H9 (cell line): ENCODE measurements around the gene USP36. TPM values are rescaled to one million over a fixed set of nuclear protein-coding genes. Genes with fewer than 3 reads are reported as not detected.

Experiments
- DNase-seq: peaks from one replicate; pipeline ENCODE4 v3.0.0-alpha.2; 2017
- H2AFZ ChIP-seq: one replicate; pipeline ENCODE4 v1.6.1; 2013; ENCODE audit warnings: mild to moderate bottlenecking, low read length, control low read depth, moderate library complexity
- H2AK5ac ChIP-seq: 2 replicates; pipeline ENCODE4 v1.6.1; 2013; ENCODE audit warnings: low read length, control low read depth, mixed read lengths; ENCODE audit not compliant: insufficient read length
- H2BK120ac ChIP-seq: one replicate; pipeline ENCODE4 v1.6.1; 2013; ENCODE audit warnings: low read depth, mild to moderate bottlenecking, low read length, control low read depth, inconsistent platforms; ENCODE audit not compliant: poor library complexity, severe bottlenecking
- H2BK12ac ChIP-seq: 2 replicates; pipeline ENCODE4 v1.6.1; 2013; ENCODE audit warnings: low read length, control low read depth, mixed read lengths, low read depth; ENCODE audit not compliant: insufficient read length
- H2BK15ac ChIP-seq: 2 replicates; pipeline ENCODE4 v1.6.1; 2013; ENCODE audit warnings: low read depth, low read length, control low read depth
- H2BK20ac ChIP-seq: one replicate; pipeline ENCODE4 v1.6.1; 2013; ENCODE audit warnings: low read depth, mild to moderate bottlenecking, low read length, control low read depth, inconsistent platforms; ENCODE audit not compliant: poor library complexity, severe bottlenecking
- H2BK5ac ChIP-seq: 2 replicates; pipeline ENCODE4 v1.6.1; 2013; ENCODE audit warnings: low read length, control low read depth, mixed read lengths; ENCODE audit not compliant: insufficient read length
- H3K14ac ChIP-seq: 2 replicates; pipeline ENCODE4 v1.6.1; 2013; ENCODE audit warnings: low read length, control low read depth; ENCODE audit not compliant: insufficient read depth
- H3K18ac ChIP-seq: 2 replicates; pipeline ENCODE4 v1.6.1; 2013; ENCODE audit warnings: low read depth, mild to moderate bottlenecking, mixed read lengths, low read length, control low read depth; ENCODE audit not compliant: insufficient read length
- H3K23ac ChIP-seq: 2 replicates; pipeline ENCODE4 v1.6.1; 2013; ENCODE audit warnings: low read length, control low read depth, mixed read lengths, low read depth; ENCODE audit not compliant: insufficient read length
- H3K23me2 ChIP-seq: 2 replicates; pipeline ENCODE4 v1.6.1; 2013; ENCODE audit warnings: low read depth, mild to moderate bottlenecking, mixed read lengths, low read length, control low read depth; ENCODE audit not compliant: insufficient read length, poor library complexity, severe bottlenecking
- H3K27ac ChIP-seq: 2 replicates; pipeline ENCODE4 v1.5.1; 2013; ENCODE audit warnings: low read length, control low read depth, mixed read lengths, low read depth; ENCODE audit not compliant: insufficient read length
- H3K27me3 ChIP-seq: 2 replicates; pipeline ENCODE4 v1.6.1; 2013; ENCODE audit warnings: low read length, control low read depth, inconsistent platforms; ENCODE audit not compliant: insufficient read depth
- H3K4ac ChIP-seq: 2 replicates; pipeline ENCODE4 v1.6.1; 2013; ENCODE audit warnings: low read depth, mild to moderate bottlenecking, control low read depth, inconsistent platforms, low read length, moderate library complexity
- H3K4me1 ChIP-seq: 2 replicates; pipeline ENCODE4 v1.6.1; 2013; ENCODE audit warnings: low read length, control low read depth, inconsistent platforms; ENCODE audit not compliant: insufficient read depth
- H3K4me2 ChIP-seq: 2 replicates; pipeline ENCODE4 v1.6.1; 2013; ENCODE audit warnings: low read length, control low read depth, mixed read lengths; ENCODE audit not compliant: insufficient read length, insufficient read depth
- H3K56ac ChIP-seq: 2 replicates; pipeline ENCODE4 v1.6.1; 2013; ENCODE audit warnings: low read depth, mild to moderate bottlenecking, mixed read lengths, low read length, control low read depth; ENCODE audit not compliant: insufficient read length
- H3K79me1 ChIP-seq: 2 replicates; pipeline ENCODE4 v1.6.1; 2013; ENCODE audit warnings: low read depth, mild to moderate bottlenecking, moderate library complexity, low read length, control low read depth, inconsistent platforms; ENCODE audit not compliant: insufficient read depth, poor library complexity, severe bottlenecking
- H3K79me2 ChIP-seq: 2 replicates; pipeline ENCODE4 v1.6.1; 2013; ENCODE audit warnings: low read length, control low read depth, inconsistent platforms; ENCODE audit not compliant: insufficient read depth
- H3K9ac ChIP-seq: 2 replicates; pipeline ENCODE4 v1.6.1; 2013; ENCODE audit warnings: low read length, control low read depth, mixed read lengths; ENCODE audit not compliant: insufficient read length; ENCODE audit errors: extremely low read depth
- H3K9me3 ChIP-seq: one replicate; pipeline ENCODE4 v1.6.1; 2013; ENCODE audit warnings: low read depth, low read length, inconsistent platforms; ENCODE audit not compliant: control insufficient read depth
- H3T11ph ChIP-seq: one replicate; pipeline ENCODE4 v1.6.1; 2013; ENCODE audit warnings: mild to moderate bottlenecking, low read length, control low read depth, inconsistent platforms
- H4K20me1 ChIP-seq: one replicate; pipeline ENCODE4 v1.6.1; 2013; ENCODE audit not compliant: control insufficient read depth, insufficient read length, insufficient read depth
- H4K5ac ChIP-seq: 2 replicates; pipeline ENCODE4 v1.6.1; 2013; ENCODE audit warnings: low read depth, mild to moderate bottlenecking, mixed read lengths, low read length, control low read depth; ENCODE audit not compliant: insufficient read length
- H4K8ac ChIP-seq: replicated peaks from 2 replicates; pipeline ENCODE4 v1.6.1; 2013; ENCODE audit warnings: low read length, control low read depth, mixed read lengths, low read depth; ENCODE audit not compliant: insufficient read length
- H4K91ac ChIP-seq: 2 replicates; pipeline ENCODE4 v1.6.1; 2013; ENCODE audit warnings: low read depth, mild to moderate bottlenecking, moderate library complexity, mixed read lengths, low read length, control low read depth; ENCODE audit not compliant: insufficient read length
- H3K27ac Mint-ChIP-seq, 3 experiments: 2 replicates in 2 of 3; 3 replicates in 1 of 3; pipeline ENCODE4 v1.8.0; 2020 to 2021; ENCODE audit warnings: mixed read lengths in 3 of 3, mild to moderate bottlenecking in 1 of 3, moderate library complexity in 1 of 3
- H3K27me3 Mint-ChIP-seq: 2 replicates; pipeline ENCODE4 v1.8.0; 2021; ENCODE audit warnings: low read depth, mild to moderate bottlenecking, moderate library complexity, mixed read lengths
- H3K36me3 Mint-ChIP-seq, 3 experiments: 2 replicates in 2 of 3; 3 replicates in 1 of 3; pipeline ENCODE4 v1.8.0; 2020 to 2021; ENCODE audit warnings: low read depth in 3 of 3, mixed read lengths in 3 of 3; ENCODE audit not compliant: insufficient read depth in 1 of 3
- H3K4me1 Mint-ChIP-seq, 2 experiments: 2 replicates each; pipeline ENCODE4 v1.8.0; 2020; ENCODE audit warnings: mixed read lengths in 2 of 2
- H3K4me3 Mint-ChIP-seq, 2 experiments: 2 replicates in 1 of 2; 3 replicates in 1 of 2; pipeline ENCODE4 v1.8.0; 2020 to 2021; ENCODE audit warnings: mild to moderate bottlenecking in 2 of 2, mixed read lengths in 2 of 2, moderate library complexity in 1 of 2
- H3K9me3 Mint-ChIP-seq, 2 experiments: 2 replicates in 1 of 2; 3 replicates in 1 of 2; pipeline ENCODE4 v1.8.0; 2020; ENCODE audit warnings: mild to moderate bottlenecking in 2 of 2, mixed read lengths in 2 of 2, moderate library complexity in 1 of 2
- WGBS: extraction: QIAGEN DNeasy Blood & Tissue Kit; methylation state at CpG from one replicate; pipeline ENCODE4 v1.1.7; 2013; ENCODE audit warnings: missing lambda C conversion rate, low lambda C conversion rate, mixed read lengths; ENCODE audit not compliant: insufficient read length; ENCODE audit errors: extremely low coverage; 5-methylcytosine and 5-hydroxymethylcytosine counted together
- total RNA-seq: library from RNA; stranded (reverse); gene quantifications from 2 replicates; pipeline ENCODE4 v1.2.1, GENCODE V29; 2021
- TF ChIP-seq, protein P1 (sequence below): fragments of 200-600 bp; sonication (generic); conservative IDR thresholded peaks from 3 replicates; pipeline ENCODE4 v1.8.0; 2021; ENCODE audit warnings: antibody characterized with exemption, mild to moderate bottlenecking

Gene USP36
- total RNA-seq, 1 experiment from 2014 or later, result 106 TPM

DNA sequence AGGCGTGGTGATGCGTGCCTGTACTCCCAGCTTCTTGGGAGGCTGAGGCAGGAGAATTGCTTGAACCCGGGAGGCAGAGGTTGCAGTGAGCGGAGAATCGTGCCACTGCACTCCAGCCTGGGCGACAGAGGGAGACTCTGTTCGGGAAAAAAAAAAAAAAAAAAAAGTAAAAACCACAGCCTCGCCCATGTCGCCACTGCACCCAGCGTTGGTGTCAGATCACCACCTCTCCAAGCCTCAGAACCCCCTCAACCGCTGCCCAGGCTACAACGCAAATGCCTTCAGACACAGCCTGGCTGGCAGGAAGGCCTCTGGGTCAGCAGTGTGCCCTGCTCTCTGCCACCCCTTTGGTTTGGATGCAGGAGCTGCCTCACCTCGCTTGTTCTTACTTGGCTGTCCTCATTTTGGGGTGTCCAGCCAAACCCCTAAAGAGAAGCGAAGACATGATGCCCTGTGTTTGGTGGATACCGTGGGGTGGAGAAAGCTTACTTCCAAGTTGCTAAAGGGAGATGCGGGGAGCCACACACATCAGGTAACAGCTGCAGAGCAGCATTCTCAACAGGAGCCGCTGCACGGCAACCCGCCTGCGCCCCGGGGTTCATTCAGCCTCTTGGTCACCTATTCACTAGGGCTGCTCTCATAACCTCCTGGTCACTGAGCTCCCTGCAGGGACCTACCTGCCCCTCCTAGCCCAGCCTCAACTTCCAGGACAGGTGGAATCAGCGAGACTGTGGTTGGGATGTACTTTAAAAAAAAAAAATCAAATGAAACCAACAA lies 45.6 kb downstream of the USP36 start:
- Mint-ChIP-seq H3K4me3 (no peak overlapping the region), H3K36me3 (peaks cover 37 to 81% (median 69%) of the 10 kb centered on the region in 3 experiments), H3K27ac (no peak overlapping the region), H3K4me1 (peaks cover 4 to 6% of the 10 kb centered on the region in 2 experiments; a peak in 3 of 4 replicates), H3K27me3 (no peaks in the 10 kb centered on the region), H3K9me3 (no peaks in the 10 kb centered on the region)
- Histone ChIP-seq H3K4ac (no peak overlapping the region), H3K23me2 (no peaks in the 10 kb centered on the region), H3K4me2 (no peak overlapping the region), H3K14ac (no peak overlapping the region), H3K79me2 (no peaks in the 10 kb centered on the region; the same call in 1 of the 2 replicates), H3K23ac (no peak overlapping the region), H3K9me3 (no peaks in the 10 kb centered on the region), H2BK20ac (no peak overlapping the region), H2AFZ (no peak overlapping the region), H4K91ac (no peak overlapping the region), H3K79me1 (no peaks in the 10 kb centered on the region), H2BK120ac (no peak overlapping the region), H3K27me3 (no peaks in the 10 kb centered on the region), H4K20me1 (no peaks in the 10 kb centered on the region), H3T11ph (no peak overlapping the region), H2AK5ac (no peak overlapping the region), H2BK12ac (no peak overlapping the region), H4K5ac (no peak overlapping the region), H3K27ac (no peak overlapping the region), H3K9ac (no peak overlapping the region), H2BK15ac (no peak overlapping the region), H4K8ac (no peak overlapping the region), H3K18ac (no peak overlapping the region), H3K56ac (no peak overlapping the region), H2BK5ac (no peak overlapping the region), H3K4me1 (no peaks in the 10 kb centered on the region)
- DNase-seq, result no peak
- WGBS, result no CpG with 5 or more reads among the region's 22 CpGs
- TF ChIP-seq, protein P1, sequence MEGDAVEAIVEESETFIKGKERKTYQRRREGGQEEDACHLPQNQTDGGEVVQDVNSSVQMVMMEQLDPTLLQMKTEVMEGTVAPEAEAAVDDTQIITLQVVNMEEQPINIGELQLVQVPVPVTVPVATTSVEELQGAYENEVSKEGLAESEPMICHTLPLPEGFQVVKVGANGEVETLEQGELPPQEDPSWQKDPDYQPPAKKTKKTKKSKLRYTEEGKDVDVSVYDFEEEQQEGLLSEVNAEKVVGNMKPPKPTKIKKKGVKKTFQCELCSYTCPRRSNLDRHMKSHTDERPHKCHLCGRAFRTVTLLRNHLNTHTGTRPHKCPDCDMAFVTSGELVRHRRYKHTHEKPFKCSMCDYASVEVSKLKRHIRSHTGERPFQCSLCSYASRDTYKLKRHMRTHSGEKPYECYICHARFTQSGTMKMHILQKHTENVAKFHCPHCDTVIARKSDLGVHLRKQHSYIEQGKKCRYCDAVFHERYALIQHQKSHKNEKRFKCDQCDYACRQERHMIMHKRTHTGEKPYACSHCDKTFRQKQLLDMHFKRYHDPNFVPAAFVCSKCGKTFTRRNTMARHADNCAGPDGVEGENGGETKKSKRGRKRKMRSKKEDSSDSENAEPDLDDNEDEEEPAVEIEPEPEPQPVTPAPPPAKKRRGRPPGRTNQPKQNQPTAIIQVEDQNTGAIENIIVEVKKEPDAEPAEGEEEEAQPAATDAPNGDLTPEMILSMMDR, result no peak
